Measurements from ENCODE around the gene AATF.

DNA sequence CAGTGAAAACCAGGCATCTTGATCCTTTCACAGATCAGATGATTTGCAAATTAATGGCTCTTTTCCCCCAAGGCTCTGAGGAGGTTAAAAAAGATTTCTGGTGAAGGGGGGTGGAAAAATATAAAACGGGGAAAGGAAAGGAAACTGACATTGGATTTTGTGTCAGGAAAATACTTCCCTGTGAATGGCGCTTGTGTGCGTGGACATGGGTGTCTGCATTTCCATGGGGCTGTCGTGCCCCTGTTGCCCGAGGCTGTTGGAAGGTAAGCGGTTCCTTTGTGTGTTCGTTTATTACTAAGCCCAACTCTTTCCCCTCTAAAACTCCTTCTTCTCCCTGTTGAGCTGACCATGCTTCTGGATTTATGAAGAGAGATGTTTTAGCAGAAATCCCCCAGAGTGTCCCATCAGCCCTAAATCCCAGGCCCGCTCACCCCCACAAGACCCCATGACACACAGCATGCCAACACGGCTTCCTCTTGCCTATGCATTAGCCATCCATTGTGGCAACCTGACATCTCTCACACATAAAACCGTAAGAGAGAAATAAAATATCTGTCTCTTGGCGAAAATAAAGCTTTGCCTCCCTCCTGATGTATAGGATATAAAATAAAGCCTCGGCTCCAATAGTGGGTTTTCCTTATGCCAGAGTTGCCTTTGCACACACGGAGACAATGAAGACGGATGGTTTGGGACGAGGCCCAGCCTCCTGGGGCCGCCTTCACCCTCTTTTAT lies 18.7 kb upstream of the AATF start:
- no peak for TF ChIP-seq POLR2A (IDR thresholded peaks at IDR 0.05)
- TF ChIP-seq, protein P1, sequence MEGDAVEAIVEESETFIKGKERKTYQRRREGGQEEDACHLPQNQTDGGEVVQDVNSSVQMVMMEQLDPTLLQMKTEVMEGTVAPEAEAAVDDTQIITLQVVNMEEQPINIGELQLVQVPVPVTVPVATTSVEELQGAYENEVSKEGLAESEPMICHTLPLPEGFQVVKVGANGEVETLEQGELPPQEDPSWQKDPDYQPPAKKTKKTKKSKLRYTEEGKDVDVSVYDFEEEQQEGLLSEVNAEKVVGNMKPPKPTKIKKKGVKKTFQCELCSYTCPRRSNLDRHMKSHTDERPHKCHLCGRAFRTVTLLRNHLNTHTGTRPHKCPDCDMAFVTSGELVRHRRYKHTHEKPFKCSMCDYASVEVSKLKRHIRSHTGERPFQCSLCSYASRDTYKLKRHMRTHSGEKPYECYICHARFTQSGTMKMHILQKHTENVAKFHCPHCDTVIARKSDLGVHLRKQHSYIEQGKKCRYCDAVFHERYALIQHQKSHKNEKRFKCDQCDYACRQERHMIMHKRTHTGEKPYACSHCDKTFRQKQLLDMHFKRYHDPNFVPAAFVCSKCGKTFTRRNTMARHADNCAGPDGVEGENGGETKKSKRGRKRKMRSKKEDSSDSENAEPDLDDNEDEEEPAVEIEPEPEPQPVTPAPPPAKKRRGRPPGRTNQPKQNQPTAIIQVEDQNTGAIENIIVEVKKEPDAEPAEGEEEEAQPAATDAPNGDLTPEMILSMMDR (IDR thresholded peaks at IDR 0.05): no peak
- TF ChIP-seq EP300 (IDR thresholded peaks at IDR 0.05): no peak

All from ovary (tissue), 3 donors.